ENCODE data around the gene PGD. TPM values are rescaled to one million over a fixed set of nuclear protein-coding genes. Genes with fewer than 3 reads are reported as not detected.

The PGD gene
- total and polyA plus RNA-seq, 10 of the 15 experiments (the other 5 are each of a cell fraction or from before 2014, with no cell fraction given), result 108 to 262 (median 171) TPM

DNA sequence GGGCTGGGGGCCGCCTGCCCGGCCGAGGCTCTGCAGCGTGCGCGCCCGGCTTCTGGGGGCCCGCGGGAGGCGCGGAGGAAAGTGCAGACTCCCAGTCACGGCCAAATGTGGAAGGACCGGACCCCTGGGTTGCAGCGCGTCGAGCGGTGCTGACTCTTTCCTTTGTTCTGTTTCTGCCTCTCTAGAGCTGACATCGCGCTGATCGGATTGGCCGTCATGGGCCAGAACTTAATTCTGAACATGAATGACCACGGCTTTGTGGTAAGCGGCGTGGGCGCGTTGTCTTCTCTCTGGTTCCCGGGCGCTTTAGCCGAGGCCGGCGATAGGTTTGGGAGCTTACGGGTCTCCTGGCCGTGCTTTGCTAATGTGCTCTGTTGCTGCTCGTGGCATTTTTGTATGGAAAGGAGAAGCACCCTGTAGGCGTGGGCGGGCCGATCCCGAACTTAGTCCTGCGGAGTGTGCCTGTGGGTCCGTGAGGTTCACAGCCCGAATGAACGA lies 629 bp downstream of the PGD start:
- Histone ChIP-seq H3K4me3 (peak overlapping the region; percentile 88), H3K27ac (ENCODE audit: control insufficient read depth, insufficient read depth) (peak overlapping the region; percentile 75), H3K27me3 (replicated peaks in 1 of 2; ENCODE audit: control insufficient read depth in 2 of 2, insufficient read depth in 2 of 2, low read length in 1 of 2) (no peaks in the 10 kb centered on the region), H3K9ac (ENCODE audit: control insufficient read depth, insufficient read depth, low read length) (peak overlapping the region; percentile 90), H3K4me1 (ENCODE audit: control insufficient read depth, insufficient read depth, low read length) (peaks cover 6% of the 10 kb centered on the region), H3K9me3 (replicated peaks; ENCODE audit: control insufficient read depth, insufficient read depth, low read length) (no peaks in the 10 kb centered on the region), H4K20me1 (ENCODE audit: control insufficient read depth, insufficient read depth) (no peaks in the 10 kb centered on the region), H3K79me2 (ENCODE audit: control insufficient read depth, insufficient read depth, low read length) (peaks cover 19% of the 10 kb centered on the region), H3K36me3 (ENCODE audit: control insufficient read depth in 2 of 2, insufficient read depth in 2 of 2, low read length in 1 of 2) (peaks cover 2 to 19% of the 10 kb centered on the region in 2 experiments; a peak in 1 of 4 replicates), H3K4me2 (ENCODE audit: control insufficient read depth, insufficient read depth) (peak overlapping the region; percentile 96), H2AFZ (ENCODE audit: control insufficient read depth, low read depth, low read length) (peak overlapping the region; percentile 95)
- DNase-seq (ENCODE audit: low read depth, low spot score) (no peak), ATAC-seq (no peak), FAIRE-seq (no peak)
- in situ Hi-C loops (cut with MboI) (no loop called here), intact Hi-C loops (cut with micrococcal nuclease; ENCODE audit: unreplicated experiment) (no loop called here)
- RAD21 ChIA-PET (ENCODE audit: unreplicated experiment), result interaction anchor here (0.8 to 3.4 kb wide), 5 partner anchors 11 to 190 kb away, joined by 3 to 16 read pairs (median 4); partner anchors contain the start of gene KIF1B
- BruUV-seq (replicated peaks), result no TSS peak
- CTCF ChIA-PET, result interaction anchor here (1.0 to 4.2 kb wide), 7 partner anchors 12 to 525 kb away, joined by 3 to 29 read pairs (median 4); partner anchors contain the start of genes CENPS and KIF1B
- POLR2A ChIA-PET, result interaction anchor here (1.5 to 2.0 kb wide), 4 partner anchors 11 to 31 kb away, joined by 4 to 8 read pairs (median 5); no protein-coding TSS in a partner anchor
- SMC1A ChIA-PET (ENCODE audit: uncharacterized antibody, unreplicated experiment), result interaction anchor here (0.8 to 3.7 kb wide), 5 partner anchors 9 to 34 kb away, joined by 3 to 26 read pairs (median 6); partner anchors contain the start of gene CENPS
- 3% methylated on average over 42 of the region's 42 CpGs for WGBS (ENCODE audit: insufficient coverage, insufficient replicate concordance, low lambda C conversion rate, missing lambda C conversion rate)
- no peak for TF ChIP-seq BCL3 (IDR thresholded peaks at IDR 0.05; ENCODE audit: borderline replicate concordance, insufficient read depth, low read depth, low read length, poor library complexity, severe bottlenecking)
- TF ChIP-seq TCF12 (IDR thresholded peaks at IDR 0.05; ENCODE audit: low read depth, low read length), result no peak
- no peak for TF ChIP-seq NR2C1 (IDR thresholded peaks at IDR 0.05)
- no peak; the same call in 1 of the 2 replicates for TF ChIP-seq CBFB (IDR thresholded peaks at IDR 0.05; ENCODE audit: low read depth)
- no peak for TF ChIP-seq CHD1 (IDR thresholded peaks at IDR 0.05; ENCODE audit: low read depth, low read length)
- TF ChIP-seq MAX (IDR thresholded peaks at IDR 0.05; ENCODE audit: low read depth, low read length), result no peak; the same call in 1 of the 2 replicates
- TF ChIP-seq CHD2 (IDR thresholded peaks at IDR 0.05; ENCODE audit: borderline replicate concordance, low read depth, low read length), result no peak
- TF ChIP-seq PAX5 (IDR thresholded peaks at IDR 0.05; ENCODE audit: borderline replicate concordance, low read depth, low read length), result 0 out of 2 replicates have a peak, but pooled peaks have one; percentile 1
- TF ChIP-seq, protein P1, sequence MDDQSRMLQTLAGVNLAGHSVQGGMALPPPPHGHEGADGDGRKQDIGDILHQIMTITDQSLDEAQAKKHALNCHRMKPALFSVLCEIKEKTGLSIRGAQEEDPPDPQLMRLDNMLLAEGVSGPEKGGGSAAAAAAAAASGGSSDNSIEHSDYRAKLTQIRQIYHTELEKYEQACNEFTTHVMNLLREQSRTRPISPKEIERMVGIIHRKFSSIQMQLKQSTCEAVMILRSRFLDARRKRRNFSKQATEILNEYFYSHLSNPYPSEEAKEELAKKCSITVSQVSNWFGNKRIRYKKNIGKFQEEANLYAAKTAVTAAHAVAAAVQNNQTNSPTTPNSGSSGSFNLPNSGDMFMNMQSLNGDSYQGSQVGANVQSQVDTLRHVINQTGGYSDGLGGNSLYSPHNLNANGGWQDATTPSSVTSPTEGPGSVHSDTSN (IDR thresholded peaks at IDR 0.05; ENCODE audit: insufficient replicate concordance, low read depth, low read length), result no peak
- no peak for TF ChIP-seq NFXL1 (IDR thresholded peaks at IDR 0.05; ENCODE audit: borderline replicate concordance)
- no peak for TF ChIP-seq TAF1 (IDR thresholded peaks at IDR 0.05; ENCODE audit: borderline replicate concordance, low read depth, low read length)
- no peak for TF ChIP-seq NFYB (IDR thresholded peaks at IDR 0.05; ENCODE audit: insufficient read depth, low read depth, low read length)
- TF ChIP-seq RUNX3 (IDR thresholded peaks at IDR 0.05; ENCODE audit: low read length), result peak; percentile 67
- no peak for TF ChIP-seq HSF1 (IDR thresholded peaks at IDR 0.05; ENCODE audit: low read depth, low read length)
- no peak for TF ChIP-seq SMAD5 (IDR thresholded peaks at IDR 0.05; ENCODE audit: low read depth)
- TF ChIP-seq HDGF (IDR thresholded peaks at IDR 0.05), result no peak
- no peak for TF ChIP-seq POLR2AphosphoS2 (IDR thresholded peaks at IDR 0.05; ENCODE audit: low read depth, low read length)
- no peak for TF ChIP-seq IKZF2 (IDR thresholded peaks at IDR 0.05)
- no peak for TF ChIP-seq ZNF622 (IDR thresholded peaks at IDR 0.05)
- TF ChIP-seq, protein P2, sequence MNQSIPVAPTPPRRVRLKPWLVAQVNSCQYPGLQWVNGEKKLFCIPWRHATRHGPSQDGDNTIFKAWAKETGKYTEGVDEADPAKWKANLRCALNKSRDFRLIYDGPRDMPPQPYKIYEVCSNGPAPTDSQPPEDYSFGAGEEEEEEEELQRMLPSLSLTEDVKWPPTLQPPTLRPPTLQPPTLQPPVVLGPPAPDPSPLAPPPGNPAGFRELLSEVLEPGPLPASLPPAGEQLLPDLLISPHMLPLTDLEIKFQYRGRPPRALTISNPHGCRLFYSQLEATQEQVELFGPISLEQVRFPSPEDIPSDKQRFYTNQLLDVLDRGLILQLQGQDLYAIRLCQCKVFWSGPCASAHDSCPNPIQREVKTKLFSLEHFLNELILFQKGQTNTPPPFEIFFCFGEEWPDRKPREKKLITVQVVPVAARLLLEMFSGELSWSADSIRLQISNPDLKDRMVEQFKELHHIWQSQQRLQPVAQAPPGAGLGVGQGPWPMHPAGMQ (IDR thresholded peaks at IDR 0.05; ENCODE audit: borderline replicate concordance), result no peak

All from GM12878 (cell line).